ENCODE results near the gene ADK.

Gene ADK

DNA sequence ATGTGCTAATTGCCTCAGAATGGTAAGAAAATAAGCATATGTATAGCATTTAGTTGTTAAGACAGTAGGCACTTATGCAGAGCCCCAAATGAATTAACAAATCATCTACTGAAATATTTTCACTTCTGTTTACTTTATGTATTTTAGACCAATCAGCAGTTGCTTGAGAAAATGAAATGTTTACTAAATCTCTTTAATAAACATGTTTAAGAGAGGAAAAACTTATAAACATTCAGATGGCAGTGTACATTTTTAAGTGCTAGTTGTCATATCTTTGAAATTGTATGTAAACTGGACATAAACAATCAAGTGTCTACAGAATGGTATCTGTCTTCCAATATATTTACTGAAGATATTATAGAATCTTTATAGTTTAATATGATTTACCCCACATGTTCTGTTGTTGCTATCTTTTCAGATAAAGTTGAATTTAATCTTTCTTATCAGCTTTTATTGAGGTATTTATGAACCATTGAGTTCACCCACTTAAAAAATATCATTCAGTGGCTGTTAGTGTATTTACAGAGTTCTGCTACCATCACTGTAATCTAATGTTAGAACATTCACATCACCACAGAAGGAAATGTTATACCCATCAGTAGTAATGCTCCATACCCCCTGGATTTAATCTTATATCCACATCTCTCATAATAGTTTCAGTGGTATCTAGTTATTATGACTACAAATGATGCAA is 264.3 kb downstream of the ADK start:
- no peak for TF ChIP-seq FOXP2 (optimal IDR thresholded peaks at IDR 0.05; ENCODE audit: borderline replicate concordance, extremely low read depth, extremely low read length, insufficient read depth)
- TF ChIP-seq, protein P1, sequence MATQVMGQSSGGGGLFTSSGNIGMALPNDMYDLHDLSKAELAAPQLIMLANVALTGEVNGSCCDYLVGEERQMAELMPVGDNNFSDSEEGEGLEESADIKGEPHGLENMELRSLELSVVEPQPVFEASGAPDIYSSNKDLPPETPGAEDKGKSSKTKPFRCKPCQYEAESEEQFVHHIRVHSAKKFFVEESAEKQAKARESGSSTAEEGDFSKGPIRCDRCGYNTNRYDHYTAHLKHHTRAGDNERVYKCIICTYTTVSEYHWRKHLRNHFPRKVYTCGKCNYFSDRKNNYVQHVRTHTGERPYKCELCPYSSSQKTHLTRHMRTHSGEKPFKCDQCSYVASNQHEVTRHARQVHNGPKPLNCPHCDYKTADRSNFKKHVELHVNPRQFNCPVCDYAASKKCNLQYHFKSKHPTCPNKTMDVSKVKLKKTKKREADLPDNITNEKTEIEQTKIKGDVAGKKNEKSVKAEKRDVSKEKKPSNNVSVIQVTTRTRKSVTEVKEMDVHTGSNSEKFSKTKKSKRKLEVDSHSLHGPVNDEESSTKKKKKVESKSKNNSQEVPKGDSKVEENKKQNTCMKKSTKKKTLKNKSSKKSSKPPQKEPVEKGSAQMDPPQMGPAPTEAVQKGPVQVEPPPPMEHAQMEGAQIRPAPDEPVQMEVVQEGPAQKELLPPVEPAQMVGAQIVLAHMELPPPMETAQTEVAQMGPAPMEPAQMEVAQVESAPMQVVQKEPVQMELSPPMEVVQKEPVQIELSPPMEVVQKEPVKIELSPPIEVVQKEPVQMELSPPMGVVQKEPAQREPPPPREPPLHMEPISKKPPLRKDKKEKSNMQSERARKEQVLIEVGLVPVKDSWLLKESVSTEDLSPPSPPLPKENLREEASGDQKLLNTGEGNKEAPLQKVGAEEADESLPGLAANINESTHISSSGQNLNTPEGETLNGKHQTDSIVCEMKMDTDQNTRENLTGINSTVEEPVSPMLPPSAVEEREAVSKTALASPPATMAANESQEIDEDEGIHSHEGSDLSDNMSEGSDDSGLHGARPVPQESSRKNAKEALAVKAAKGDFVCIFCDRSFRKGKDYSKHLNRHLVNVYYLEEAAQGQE (IDR thresholded peaks at IDR 0.05; ENCODE audit: insufficient read depth in 1 of 2, low read depth in 2 of 2, low read length in 2 of 2), result no peak
- no peak for TF ChIP-seq TAF1 (IDR thresholded peaks at IDR 0.05; ENCODE audit: borderline replicate concordance, insufficient read depth, low read length)
- no peak for TF ChIP-seq POLR2AphosphoS5 (IDR thresholded peaks at IDR 0.05; ENCODE audit: low read depth, low read length)
- TF ChIP-seq SIN3A (IDR thresholded peaks at IDR 0.05; ENCODE audit: borderline replicate concordance, insufficient read depth, low read length), result no peak

DNA sequence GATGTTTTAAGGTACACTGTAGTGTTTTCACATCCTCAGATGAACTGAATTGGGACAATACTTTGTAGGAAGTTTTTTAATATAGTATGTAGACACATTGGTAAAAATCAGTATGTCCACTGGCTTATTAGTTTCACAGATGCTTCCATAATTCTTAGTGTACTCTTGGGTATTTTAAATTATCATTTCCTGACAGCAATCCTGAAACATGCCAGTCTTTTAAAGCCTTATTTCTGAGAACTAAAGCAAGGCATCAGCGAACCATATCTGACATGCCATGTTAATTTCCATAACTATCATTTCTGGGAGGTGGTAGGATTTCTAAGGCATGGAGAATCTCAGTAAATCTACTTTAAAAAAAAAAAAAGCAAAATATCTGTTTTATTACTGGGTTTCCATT is 266.4 kb downstream of the ADK start:
- TF ChIP-seq TAF1 (IDR thresholded peaks at IDR 0.05; ENCODE audit: borderline replicate concordance, insufficient read depth, low read length), result no peak
- no peak for TF ChIP-seq FOXP2 (optimal IDR thresholded peaks at IDR 0.05; ENCODE audit: borderline replicate concordance, extremely low read depth, extremely low read length, insufficient read depth)
- TF ChIP-seq, protein P1 (IDR thresholded peaks at IDR 0.05; ENCODE audit: insufficient read depth in 1 of 2, low read depth in 2 of 2, low read length in 2 of 2), result no peak
- no peak for TF ChIP-seq SIN3A (IDR thresholded peaks at IDR 0.05; ENCODE audit: borderline replicate concordance, insufficient read depth, low read length)
- no peak for TF ChIP-seq POLR2AphosphoS5 (IDR thresholded peaks at IDR 0.05; ENCODE audit: low read depth, low read length)

DNA sequence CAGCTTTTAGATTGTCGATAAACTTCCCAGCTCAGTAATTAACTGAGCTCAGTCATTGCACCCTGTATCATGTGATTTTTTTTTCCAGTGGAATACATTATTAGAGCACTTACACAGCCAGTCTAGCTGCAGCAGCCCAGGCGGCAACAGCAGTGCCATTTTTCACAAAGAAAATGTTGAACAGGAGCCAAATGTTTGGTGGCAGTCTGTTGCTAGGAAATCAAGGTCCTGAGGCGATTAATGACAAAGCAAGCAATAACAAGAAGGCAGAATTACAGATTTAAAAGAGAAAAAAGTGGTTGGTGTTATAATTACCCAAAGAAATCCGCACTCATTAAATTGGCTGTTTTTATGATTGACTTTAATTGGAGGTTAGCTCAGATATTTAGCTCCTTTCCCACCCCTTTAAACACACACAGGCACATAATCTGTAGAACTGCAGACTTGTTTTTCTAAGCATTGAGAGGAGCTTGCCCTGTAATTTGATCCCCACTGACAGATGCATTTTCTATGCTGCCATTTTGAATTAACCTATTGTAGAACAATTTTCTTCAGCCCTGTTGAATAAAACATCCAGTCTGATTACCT is 267.4 kb downstream of the ADK start:
- TF ChIP-seq TAF1 (IDR thresholded peaks at IDR 0.05; ENCODE audit: borderline replicate concordance, insufficient read depth, low read length) (no peak), FOXP2 (optimal IDR thresholded peaks at IDR 0.05; ENCODE audit: borderline replicate concordance, extremely low read depth, extremely low read length, insufficient read depth) (no peak), POLR2AphosphoS5 (IDR thresholded peaks at IDR 0.05; ENCODE audit: low read depth, low read length) (no peak), SIN3A (IDR thresholded peaks at IDR 0.05; ENCODE audit: borderline replicate concordance, insufficient read depth, low read length) (no peak)
- TF ChIP-seq, protein P1 (IDR thresholded peaks at IDR 0.05; ENCODE audit: insufficient read depth in 1 of 2, low read depth in 2 of 2, low read length in 2 of 2), result no peak

DNA sequence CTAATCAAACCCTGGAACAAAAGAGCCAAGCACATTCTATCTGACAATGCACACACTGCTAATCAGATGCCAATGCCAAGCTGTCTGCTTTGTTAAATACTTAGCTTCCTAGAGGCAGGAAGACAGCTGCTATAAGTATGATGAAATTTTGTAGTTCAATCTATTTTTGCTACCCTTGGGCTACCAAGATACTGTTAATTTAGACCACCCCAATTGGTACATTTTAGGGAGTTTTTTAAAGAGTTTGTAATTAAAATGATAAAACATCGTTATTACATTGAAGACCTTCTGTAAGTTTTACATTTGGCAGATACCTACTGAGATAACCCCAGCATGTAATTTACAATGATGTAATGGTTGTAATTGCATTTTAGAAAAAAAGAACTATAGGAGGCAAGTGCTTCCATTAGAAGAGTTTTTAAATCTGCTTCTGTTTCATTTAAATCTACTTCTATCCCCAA is 268.5 kb downstream of the ADK start:
- TF ChIP-seq FOXP2 (optimal IDR thresholded peaks at IDR 0.05; ENCODE audit: borderline replicate concordance, extremely low read depth, extremely low read length, insufficient read depth) (no peak), TAF1 (IDR thresholded peaks at IDR 0.05; ENCODE audit: borderline replicate concordance, insufficient read depth, low read length) (no peak), POLR2AphosphoS5 (IDR thresholded peaks at IDR 0.05; ENCODE audit: low read depth, low read length) (no peak), SIN3A (IDR thresholded peaks at IDR 0.05; ENCODE audit: borderline replicate concordance, insufficient read depth, low read length) (no peak)
- TF ChIP-seq, protein P1 (IDR thresholded peaks at IDR 0.05; ENCODE audit: insufficient read depth in 1 of 2, low read depth in 2 of 2, low read length in 2 of 2), result no peak
